HG03354 (cell line): ENCODE measurements around the gene IFTAP.

Experiments used
- ATAC-seq: cut with Tn5 transposase; IDR thresholded peaks from one replicate; pipeline ENCODE4 v1.9.1; 2021; ENCODE audit warnings: mild to moderate bottlenecking; ENCODE audit not compliant: unreplicated experiment, poor library complexity, severe bottlenecking

IFTAP gene

GRCh38 chr11:36591433-36591832 lies 2.9 kb upstream of the IFTAP start:
- no peak for ATAC-seq

GRCh38 chr11:36596880-36597279 lies 2.6 kb downstream of the IFTAP start:
- ATAC-seq, result no peak

DNA sequence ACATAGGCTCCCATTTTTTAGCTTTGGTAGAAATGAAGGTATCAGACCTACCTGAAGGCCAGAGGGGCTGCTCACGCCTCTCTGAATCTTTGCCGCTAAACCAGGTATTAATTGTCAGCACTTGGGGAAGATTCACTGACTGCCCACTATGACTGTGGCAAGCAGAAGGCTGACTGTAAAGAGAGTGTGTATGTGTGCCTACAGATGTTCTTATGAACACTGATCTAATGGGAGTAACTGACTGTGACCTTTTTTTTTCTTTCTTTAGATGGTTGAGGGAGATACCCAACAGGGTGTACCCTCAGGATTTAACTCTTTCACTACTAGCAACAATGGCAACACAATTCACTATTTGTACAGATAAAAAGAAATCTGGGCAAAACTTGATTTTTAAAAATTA lies 3.7 kb downstream of the IFTAP start, which contains the start of gene RAG2:
RAG2 (minus strand) TSS at position 186 of the 400 bp plus-strand sequence. CDS start 4,068 bp downstream, outside the sequence.
- no peak for ATAC-seq

GRCh38 chr11:36600180-36600579 lies 5.9 kb downstream of the IFTAP start:
- no peak for ATAC-seq

DNA sequence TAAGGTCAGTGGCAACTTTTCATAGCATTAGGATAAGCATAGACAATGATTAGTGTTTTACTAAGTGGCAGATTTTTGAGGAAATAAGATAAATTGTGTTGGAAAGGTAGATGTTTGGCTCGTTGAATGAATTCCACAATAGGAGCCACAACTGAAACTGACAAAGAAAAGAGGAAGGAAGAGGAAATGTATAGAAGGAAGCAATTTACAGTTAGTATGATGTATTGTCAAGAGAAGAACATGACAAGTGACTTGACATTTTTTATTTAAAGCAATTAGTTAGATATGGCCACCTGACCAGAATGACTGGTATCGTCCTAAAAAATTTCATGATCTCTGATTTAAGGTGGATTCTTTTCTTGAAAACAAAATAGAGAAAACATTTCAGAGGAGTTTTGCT lies 6.9 kb downstream of the IFTAP start:
- no peak for ATAC-seq

GRCh38 chr11:36602135-36602534 lies 7.8 kb downstream of the IFTAP start:
- ATAC-seq, result no peak

DNA sequence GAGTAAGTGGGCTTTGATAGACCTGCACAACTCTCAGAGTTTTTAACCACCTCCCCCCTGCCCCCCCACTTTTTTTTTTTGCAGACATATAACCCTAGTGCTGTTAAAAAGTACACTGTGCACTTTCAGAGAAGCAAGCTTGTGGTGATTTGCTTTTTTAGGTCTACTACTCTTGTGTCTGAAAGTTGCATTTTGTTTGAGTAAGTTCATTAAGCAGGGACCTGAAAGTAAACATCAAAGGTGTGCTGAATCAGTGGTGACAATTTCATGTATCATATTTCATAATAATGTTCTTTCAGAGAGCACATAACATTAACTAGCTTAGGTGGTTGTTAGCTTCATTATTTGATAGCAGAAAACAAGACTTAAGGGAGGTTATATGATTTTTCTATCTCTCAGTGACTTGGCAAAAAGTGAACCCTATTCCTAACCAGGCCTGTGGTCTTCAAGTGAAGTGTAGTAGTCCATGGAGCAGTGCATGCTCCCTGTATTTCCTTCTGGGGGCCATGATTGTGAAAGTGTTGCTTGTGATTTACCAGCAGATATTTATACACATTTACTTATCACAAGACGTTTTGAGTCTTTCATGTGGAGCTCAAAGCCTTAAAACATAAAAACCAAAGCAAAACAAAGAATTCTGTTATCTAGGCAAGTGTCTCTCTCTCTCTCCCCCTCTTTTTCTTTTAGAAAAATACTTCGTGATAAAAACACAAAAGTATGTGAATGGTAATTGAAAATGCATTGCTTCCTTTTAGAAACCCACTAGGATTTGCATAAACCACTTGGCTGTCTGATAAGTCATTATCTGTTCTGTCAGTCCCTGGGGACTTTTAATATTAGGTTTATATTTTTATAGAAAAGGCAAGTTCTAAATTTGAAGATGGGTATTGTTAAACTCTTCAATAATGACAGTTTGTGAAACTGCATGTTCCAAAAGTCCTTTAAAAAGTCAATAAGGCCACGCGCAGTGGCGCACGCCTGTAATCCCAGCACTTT lies 11.2 kb downstream of the IFTAP start:
- peak; percentile 63 for ATAC-seq

GRCh38 chr11:36608491-36609199 lies 14.3 kb downstream of the IFTAP start:
- ATAC-seq, result no peak

DNA sequence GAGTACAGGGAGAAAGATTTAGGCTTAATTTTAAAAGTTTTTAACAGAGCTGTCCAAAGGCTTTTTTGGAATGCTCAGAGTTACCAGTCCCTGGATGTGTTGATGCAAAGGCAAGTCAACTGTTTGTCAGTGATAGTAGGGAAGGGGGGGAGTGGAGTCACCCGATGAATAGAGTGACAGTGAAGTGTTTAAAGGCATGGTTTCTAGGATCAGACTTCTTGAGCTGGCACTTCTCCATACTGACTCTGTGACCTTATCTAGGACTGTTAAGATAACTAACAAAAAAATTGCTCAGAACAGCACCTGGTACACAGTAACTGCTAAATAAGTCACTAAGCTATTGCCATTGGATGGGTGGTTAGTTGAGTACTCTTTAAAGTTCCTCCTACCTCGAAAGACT lies 15.1 kb downstream of the IFTAP start:
- ATAC-seq, result no peak

- ATAC-seq, result no peak
These were observed 21.5 kb downstream of the IFTAP start for GRCh38 chr11:36615826-36616225.

GRCh38 chr11:36617543-36618362 lies 23.5 kb downstream of the IFTAP start:
- no peak for ATAC-seq

DNA sequence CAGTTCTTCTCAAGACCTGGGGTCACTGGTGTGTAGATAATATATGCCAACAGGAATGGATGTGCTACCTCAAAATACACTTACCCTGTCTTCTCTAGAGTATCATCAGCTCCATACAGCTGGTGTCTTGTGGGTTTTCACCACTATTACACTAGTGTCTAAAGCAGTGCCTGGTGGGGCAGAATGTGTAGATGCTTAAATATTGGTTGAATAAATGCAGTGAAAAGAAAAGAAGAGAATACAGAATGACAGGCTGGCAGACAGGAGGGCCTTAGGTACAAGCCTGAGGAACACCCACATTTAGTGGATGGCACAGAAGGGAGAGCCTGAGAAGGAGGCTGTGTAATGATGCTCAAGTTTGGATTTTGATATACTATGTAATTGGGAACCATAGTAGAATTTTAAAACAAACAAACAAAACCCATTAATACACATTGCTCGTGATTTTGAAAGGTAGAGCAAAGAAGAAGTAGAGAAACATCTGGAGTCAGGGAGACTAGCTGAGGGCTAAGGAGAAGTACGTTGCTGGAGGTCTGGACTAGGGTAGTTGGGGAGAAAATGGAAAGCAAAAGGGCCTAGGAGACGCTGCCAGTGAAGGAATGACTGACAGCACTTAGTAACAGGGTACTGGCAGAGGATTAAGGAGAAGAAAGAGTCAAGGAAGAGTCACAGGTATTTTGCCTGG lies 24.2 kb downstream of the IFTAP start:
- no peak for ATAC-seq

DNA sequence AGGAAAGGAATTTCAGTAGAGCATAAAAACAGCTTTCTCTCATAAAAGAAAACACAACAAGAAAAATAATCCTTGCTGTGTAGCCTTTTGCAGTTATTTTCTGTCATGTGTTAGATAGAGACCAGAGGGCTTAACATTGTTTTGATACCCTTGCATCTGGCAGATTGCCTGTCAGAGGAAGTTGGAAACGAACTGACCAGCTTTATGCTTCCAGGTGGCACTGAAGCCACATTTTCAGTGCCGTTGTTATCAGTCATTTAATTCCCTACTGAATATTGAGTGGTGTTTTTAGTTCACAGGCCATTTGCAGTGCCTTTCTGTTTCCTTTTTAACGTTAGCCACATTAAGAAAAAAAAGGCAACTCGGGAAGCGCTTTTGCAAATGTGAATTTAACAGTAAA lies 25.2 kb downstream of the IFTAP start:
- no peak for ATAC-seq

- ATAC-seq, result no peak
These were observed 25.9 kb downstream of the IFTAP start for GRCh38 chr11:36620246-36620645.

GRCh38 chr11:36622431-36623136 lies 28.3 kb downstream of the IFTAP start:
- peak; percentile 73 for ATAC-seq

GRCh38 chr11:36623494-36623893 lies 29.2 kb downstream of the IFTAP start:
- no peak for ATAC-seq

DNA sequence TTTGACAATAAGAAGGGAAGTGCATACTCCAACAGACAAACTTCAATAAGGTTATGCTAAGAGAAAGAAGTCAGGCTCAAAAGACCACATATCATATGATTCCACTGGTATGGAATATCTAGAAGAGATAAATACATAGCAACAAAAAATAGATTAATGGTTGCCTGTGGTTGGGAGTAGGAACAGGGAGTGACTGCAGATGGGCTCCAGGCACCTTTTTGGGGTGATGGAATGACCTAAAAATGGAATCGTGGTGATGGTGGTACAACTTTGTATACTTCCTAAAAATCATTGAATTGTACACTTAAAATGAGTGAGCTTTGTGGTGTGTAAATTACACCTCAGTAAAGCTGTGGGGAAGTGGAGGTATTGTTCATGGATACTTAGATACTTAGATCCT lies 32.7 kb downstream of the IFTAP start:
- no peak for ATAC-seq

DNA sequence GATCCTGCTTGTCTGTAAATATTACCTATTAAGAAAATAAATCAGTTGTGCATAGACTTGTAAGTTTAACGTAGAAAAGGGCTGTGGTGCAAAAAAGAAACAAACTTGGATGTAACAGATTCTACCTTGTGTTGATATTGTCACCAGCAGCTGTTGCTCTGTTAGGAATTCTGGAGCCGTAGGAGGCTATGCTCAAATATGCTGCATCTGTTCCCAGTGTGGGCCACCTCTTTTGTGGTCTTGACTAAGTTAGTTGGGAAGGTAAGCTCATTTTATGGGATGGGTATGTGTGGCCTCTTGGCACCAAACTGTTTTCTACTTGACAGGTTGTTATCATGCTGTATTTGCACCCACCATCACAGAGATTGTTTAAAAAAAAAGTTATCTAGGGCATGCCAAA lies 33.2 kb downstream of the IFTAP start:
- ATAC-seq, result no peak

GRCh38 chr11:36628141-36628540 lies 33.8 kb downstream of the IFTAP start:
- ATAC-seq, result no peak
